ENCODE results near the gene EMX1.

The EMX1 gene

GRCh38 chr2:72926368-72926767 lies 9.0 kb downstream of the EMX1 start:
- no peak for TF ChIP-seq CTCF (IDR thresholded peaks at IDR 0.05; ENCODE audit: low read length, missing control alignments)
- no peak overlapping the region for H3K4me3 ChIP-seq (replicated peaks; ENCODE audit: low read depth, low read length)
- no peak for DNase-seq (ENCODE audit: low read depth)

GRCh38 chr2:72926811-72927465 lies 9.6 kb downstream of the EMX1 start:
- H3K4me3 ChIP-seq (replicated peaks; ENCODE audit: low read depth, low read length): no peak overlapping the region
- TF ChIP-seq CTCF (IDR thresholded peaks at IDR 0.05; ENCODE audit: low read length, missing control alignments): no peak
- no peak for DNase-seq (ENCODE audit: low read depth)

GRCh38 chr2:72927619-72928550 lies 10.6 kb downstream of the EMX1 start:
- TF ChIP-seq CTCF (IDR thresholded peaks at IDR 0.05; ENCODE audit: low read length, missing control alignments): no peak
- DNase-seq (ENCODE audit: low read depth): no peak
- no peak overlapping the region for H3K4me3 ChIP-seq (replicated peaks; ENCODE audit: low read depth, low read length)

- no peak for TF ChIP-seq CTCF (IDR thresholded peaks at IDR 0.05; ENCODE audit: low read length, missing control alignments)
Measured at GRCh38 chr2:72929010-72929409, 11.7 kb downstream of the EMX1 start.

GRCh38 chr2:72931280-72931910 lies 14.1 kb downstream of the EMX1 start:
- no peak for DNase-seq (ENCODE audit: low read depth)
- H3K4me3 ChIP-seq (replicated peaks; ENCODE audit: low read depth, low read length): no peak overlapping the region
- no peak for TF ChIP-seq CTCF (IDR thresholded peaks at IDR 0.05; ENCODE audit: low read length, missing control alignments)

More at GRCh38 chr2:72929010-72929409, 11.7 kb downstream of the EMX1 start:
- H3K4me3 ChIP-seq (replicated peaks; ENCODE audit: low read depth, low read length): no peak overlapping the region
- no peak for DNase-seq (ENCODE audit: low read depth)

GRCh38 chr2:72932045-72932740 lies 14.9 kb downstream of the EMX1 start:
- no peak for DNase-seq (ENCODE audit: low read depth)
- no peak overlapping the region for H3K4me3 ChIP-seq (replicated peaks; ENCODE audit: low read depth, low read length)
- no peak for TF ChIP-seq CTCF (IDR thresholded peaks at IDR 0.05; ENCODE audit: low read length, missing control alignments)
